SU-DHL-6 (cell line): ENCODE data around the gene CASS4.

Experiments
- H2AFZ ChIP-seq: fragments of 200-600 bp; sonication (generic); 2 replicates; pipeline ENCODE4 v1.6.1; 2014; ENCODE audit warnings: low read depth, mild to moderate bottlenecking, moderate library complexity, mixed read lengths, antibody characterized with exemption, low read length; ENCODE audit not compliant: severe bottlenecking
- H3F3A ChIP-seq: fragments of 200-600 bp; shearing (Covaris generic); 2 replicates; pipeline ENCODE4 v1.6.0; 2016; ENCODE audit warnings: antibody characterized with exemption, mild to moderate bottlenecking; ENCODE audit not compliant: insufficient read depth
- H3K27ac ChIP-seq: fragments of 200-600 bp; sonication (generic); 2 replicates; pipeline ENCODE4 v1.5.1; 2016; ENCODE audit warnings: low read depth, mild to moderate bottlenecking, low read length, moderate library complexity, mixed read lengths
- H3K27me3 ChIP-seq: fragments of 200-600 bp; sonication (generic), shearing (Covaris generic); 2 replicates; pipeline ENCODE4 v1.6.0; 2014; ENCODE audit warnings: mild to moderate bottlenecking, low read length
- H3K36me3 ChIP-seq: fragments of 200-600 bp; sonication (generic); 2 replicates; pipeline ENCODE4 v1.6.1; 2014; ENCODE audit warnings: mild to moderate bottlenecking, low read length, mixed read lengths
- H3K4me2 ChIP-seq: fragments of 300-600, 200-600 bp; shearing (Covaris generic), sonication (generic); 2 replicates; pipeline ENCODE4 v1.6.0; 2014; ENCODE audit warnings: low read length, low read depth, mild to moderate bottlenecking; ENCODE audit not compliant: poor library complexity, severe bottlenecking
- H3K4me3 ChIP-seq: fragments of 200-600 bp; sonication (generic); 2 replicates; pipeline ENCODE4 v1.5.1; 2014; ENCODE audit warnings: antibody characterized with exemption, low read length, mild to moderate bottlenecking, mixed read lengths; ENCODE audit not compliant: insufficient read depth, poor library complexity, severe bottlenecking
- H3K79me2 ChIP-seq: fragments of 200-600 bp; sonication (generic); 2 replicates; pipeline ENCODE4 v1.6.1; 2014; ENCODE audit warnings: mild to moderate bottlenecking, low read length, moderate library complexity; ENCODE audit not compliant: insufficient read depth
- H3K9ac ChIP-seq: fragments of 200-600 bp; sonication (generic); 2 replicates; pipeline ENCODE4 v1.7.0; 2014; ENCODE audit warnings: mild to moderate bottlenecking, low read length
- H3K9me2 ChIP-seq: fragments of 200-600 bp; sonication (generic); replicated peaks from 2 replicates; pipeline ENCODE4 v1.6.1; 2014; ENCODE audit warnings: low read length; ENCODE audit not compliant: insufficient read depth
- H3K9me3 ChIP-seq: fragments of 200-600 bp; sonication (generic); 2 replicates; pipeline ENCODE4 v1.6.1; 2014; ENCODE audit warnings: low read length, mixed read lengths; ENCODE audit not compliant: insufficient read depth
- H4K20me1 ChIP-seq: fragments of 200-600 bp; sonication (generic); 2 replicates; pipeline ENCODE4 v1.6.1; 2014; ENCODE audit warnings: low read depth, mild to moderate bottlenecking, antibody characterized with exemption, low read length, moderate library complexity, mixed read lengths
- CTCF ChIP-seq: fragments of 200-600 bp; sonication (generic); IDR thresholded peaks from one replicate; pipeline ENCODE4 v1.5.1; 2017; ENCODE audit warnings: antibody characterized with exemption, mild to moderate bottlenecking, low read length, moderate library complexity; ENCODE audit not compliant: insufficient read depth, poor library complexity, severe bottlenecking
- EZH2phosphoT487 ChIP-seq: fragments of 200-600 bp; sonication (generic), shearing (Covaris generic); conservative IDR thresholded peaks from 2 replicates; pipeline ENCODE4 v1.6.1; 2018; ENCODE audit warnings: mild to moderate bottlenecking, antibody characterized with exemption, low read length, moderate library complexity, mixed read lengths

The CASS4 gene

GRCh38 chr20:56465997-56466396, 53.9 kb downstream of the CASS4 start:
- Histone ChIP-seq H3K36me3 (no peaks in the 10 kb centered on the region), H3K4me2 (no peak overlapping the region), H3K27me3 (no peaks in the 10 kb centered on the region), H3K79me2 (peaks cover 25% of the 10 kb centered on the region), H3K9me3 (no peaks in the 10 kb centered on the region), H3K27ac (no peak overlapping the region), H4K20me1 (no peaks in the 10 kb centered on the region), H3F3A (no peaks in the 10 kb centered on the region), H3K9me2 (no peaks in the 10 kb centered on the region), H3K4me3 (no peak overlapping the region), H3K9ac (no peak overlapping the region), H2AFZ (no peak overlapping the region)
- TF ChIP-seq CTCF (no peak), EZH2phosphoT487 (no peak)

GRCh38 chr20:56467968-56468315, 55.9 kb downstream of the CASS4 start:
- peak overlapping the region; percentile 72 for H3K9ac ChIP-seq
- TF ChIP-seq CTCF (no peak), EZH2phosphoT487 (no peak)
- H3K4me2 ChIP-seq = peak overlapping the region; percentile 94
- peaks cover 27% of the 10 kb centered on the region for H3K79me2 ChIP-seq
- H3K9me2 ChIP-seq = no peaks in the 10 kb centered on the region
- H4K20me1 ChIP-seq = no peaks in the 10 kb centered on the region
- H3K4me3 ChIP-seq = peak overlapping the region; percentile 70
- no peak overlapping the region for H3K27ac ChIP-seq
- H3F3A ChIP-seq = no peaks in the 10 kb centered on the region
- no peaks in the 10 kb centered on the region for H3K36me3 ChIP-seq
- no peaks in the 10 kb centered on the region for H3K9me3 ChIP-seq
- H2AFZ ChIP-seq = peak overlapping the region; percentile 95
- no peaks in the 10 kb centered on the region for H3K27me3 ChIP-seq

- Histone ChIP-seq H3K9me2 (no peaks in the 10 kb centered on the region), H3F3A (no peaks in the 10 kb centered on the region), H3K36me3 (peaks cover 3% of the 10 kb centered on the region; the same call in 1 of the 2 replicates), H3K4me3 (peak within 1 kb of the TSS; percentile 70), H3K27me3 (no peaks in the 10 kb centered on the region), H3K79me2 (peaks cover 27% of the 10 kb centered on the region), H3K9ac (peak within 1 kb of the TSS; percentile 72), H2AFZ (peak within 1 kb of the TSS; percentile 95), H3K4me2 (peak within 1 kb of the TSS; percentile 94), H4K20me1 (no peaks in the 10 kb centered on the region), H3K9me3 (no peaks in the 10 kb centered on the region), H3K27ac (no peak within 1 kb of the TSS)
- TF ChIP-seq EZH2phosphoT487 (no peak), CTCF (no peak)
These were observed 56.4 kb downstream of the CASS4 start, which contains the start of gene RTF2 for GRCh38 chr20:56468316-56469076. RTF2 (plus strand) TSS chr20:56468627; CDS start chr20:56468698, 71 bp downstream.
